GM21515 (cell line): ENCODE results near the gene MARF1.

Experiments
- ATAC-seq: cut with Tn5 transposase; IDR thresholded peaks from one replicate; pipeline ENCODE4 v1.9.1; 2021; ENCODE audit not compliant: unreplicated experiment

The MARF1 gene

GRCh38 chr16:15602285-15603044, 40.5 kb downstream of the MARF1 start:
- ATAC-seq = no peak

- ATAC-seq = no peak
Observed at GRCh38 chr16:15601212-15601879, 41.6 kb downstream of the MARF1 start.

- no peak for ATAC-seq
Observed at GRCh38 chr16:15599303-15600070, 43.5 kb downstream of the MARF1 start.

- ATAC-seq = no peak
Observed at GRCh38 chr16:15598648-15599190, 44.2 kb downstream of the MARF1 start.

- ATAC-seq = no peak
Observed at GRCh38 chr16:15597822-15598647, 44.9 kb downstream of the MARF1 start.

- no peak for ATAC-seq
Observed at GRCh38 chr16:15597135-15597534, 45.8 kb downstream of the MARF1 start.

- ATAC-seq = no peak
Observed at GRCh38 chr16:15594711-15595320, 48.1 kb downstream of the MARF1 start.

- no peak for ATAC-seq
Observed at GRCh38 chr16:15593235-15593634, 49.7 kb downstream of the MARF1 start.

- no peak for ATAC-seq
Observed at GRCh38 chr16:15592324-15592723, 50.6 kb downstream of the MARF1 start.

GRCh38 chr16:15587152-15587825, 55.7 kb downstream of the MARF1 start:
- no peak for ATAC-seq

GRCh38 chr16:15586716-15587115, 56.2 kb downstream of the MARF1 start:
- ATAC-seq = no peak

- no peak for ATAC-seq
Observed at GRCh38 chr16:15585956-15586355, 57.0 kb downstream of the MARF1 start.

- ATAC-seq = no peak
Observed at GRCh38 chr16:15583526-15583925, 59.4 kb downstream of the MARF1 start.

- no peak for ATAC-seq
Observed at GRCh38 chr16:15581127-15581815, 61.7 kb downstream of the MARF1 start.

GRCh38 chr16:15578824-15579223, 64.1 kb downstream of the MARF1 start:
- no peak for ATAC-seq

GRCh38 chr16:15576960-15577958, 65.7 kb downstream of the MARF1 start:
- ATAC-seq = no peak

GRCh38 chr16:15575293-15576049, 67.5 kb downstream of the MARF1 start:
- no peak for ATAC-seq
